ENCODE results near the gene TMEM53. TPM values are rescaled to one million over a fixed set of nuclear protein-coding genes. Genes with fewer than 3 reads are reported as not detected.

The TMEM53 gene
- total and polyA plus RNA-seq, 2 of the 8 experiments (the other 6 are each of a cell fraction or from before 2014, with no cell fraction given), result 6.7 to 27.9 TPM

- no peak for TF ChIP-seq CTCF (IDR thresholded peaks at IDR 0.05; ENCODE audit: control extremely low read depth in 1 of 3, insufficient read depth in 1 of 3, low read depth in 1 of 3, low read length in 3 of 3)
- TF ChIP-seq MAFK (IDR thresholded peaks at IDR 0.05; ENCODE audit: low read depth, low read length), result no peak
- TF ChIP-seq CHD2 (IDR thresholded peaks at IDR 0.05; ENCODE audit: low read length), result no peak
Observed at GRCh38 chr1:44694863-44695478, 20.7 kb upstream of the TMEM53 start (continued).

Data from H1 (cell line).